C4-2B (cell line): Measurements from ENCODE around the gene GRK5.
A peak's percentile ranks its signal among the peaks of the same experiment; 100 is the strongest.

Source experiments
- CTCF ChIP-seq: fragments of 450-650 bp; conservative IDR thresholded peaks from 2 replicates; pipeline ENCODE4 v1.5.1; 2017; ENCODE audit warnings: mild to moderate bottlenecking
- ZFX ChIP-seq: fragments of 450-650 bp; IDR thresholded peaks from 2 replicates; pipeline ENCODE4 v1.6.1; 2017

- TF ChIP-seq CTCF (peak; percentile 82), ZFX (no peak)
These were observed 209.5 kb downstream of the GRK5 start for GRCh38 chr10:119416855-119417254.
